ENCODE results near the gene MADD.
"Not testable (repeated sequence)": the region's sequence is repeated elsewhere in the genome, so short reads cannot be mapped to it uniquely, and the experiment has no call there.

MADD gene

DNA sequence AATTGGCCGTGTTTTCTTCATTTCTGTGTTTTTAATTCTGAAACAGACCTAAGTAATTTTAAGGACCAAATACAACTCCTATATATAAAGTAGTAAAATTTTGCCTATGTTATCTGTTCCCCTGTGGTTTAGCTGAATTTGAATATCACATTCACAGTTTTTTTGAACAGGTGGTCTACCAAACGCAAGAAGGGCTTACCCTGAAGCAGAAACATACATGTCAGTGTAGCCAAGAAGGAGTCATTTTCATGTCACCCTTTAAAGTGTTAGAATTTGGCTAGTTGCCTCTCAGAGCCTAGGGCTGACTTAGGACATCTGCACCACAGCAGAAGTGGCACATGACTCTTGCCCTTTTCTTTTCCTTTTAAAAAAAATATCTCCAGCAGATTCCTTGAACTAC lies 48.2 kb downstream of the MADD start:
- no peak for DNase-seq (ENCODE audit: low spot score)

DNA sequence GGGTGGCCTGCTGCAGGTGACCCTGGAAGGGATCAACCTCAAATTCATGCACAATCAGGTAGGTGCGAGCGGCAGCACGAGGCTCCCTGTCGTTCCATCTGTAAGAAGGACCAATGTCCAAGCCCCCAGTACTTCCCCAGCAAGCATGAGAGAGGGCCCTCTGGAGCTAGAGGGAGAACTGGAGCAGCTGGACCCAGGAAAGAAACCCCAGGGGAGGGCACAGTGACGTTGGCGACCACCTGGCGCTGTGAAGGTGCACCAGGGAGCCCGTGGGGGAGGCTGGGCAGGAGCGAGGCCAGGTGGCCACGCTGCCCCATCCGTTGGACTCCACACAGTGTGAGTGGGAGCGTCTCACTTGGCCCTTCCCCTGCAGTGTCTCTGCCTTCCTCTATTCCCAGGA lies 54.6 kb downstream of the MADD start:
- no peak for DNase-seq (ENCODE audit: low spot score)

DNA sequence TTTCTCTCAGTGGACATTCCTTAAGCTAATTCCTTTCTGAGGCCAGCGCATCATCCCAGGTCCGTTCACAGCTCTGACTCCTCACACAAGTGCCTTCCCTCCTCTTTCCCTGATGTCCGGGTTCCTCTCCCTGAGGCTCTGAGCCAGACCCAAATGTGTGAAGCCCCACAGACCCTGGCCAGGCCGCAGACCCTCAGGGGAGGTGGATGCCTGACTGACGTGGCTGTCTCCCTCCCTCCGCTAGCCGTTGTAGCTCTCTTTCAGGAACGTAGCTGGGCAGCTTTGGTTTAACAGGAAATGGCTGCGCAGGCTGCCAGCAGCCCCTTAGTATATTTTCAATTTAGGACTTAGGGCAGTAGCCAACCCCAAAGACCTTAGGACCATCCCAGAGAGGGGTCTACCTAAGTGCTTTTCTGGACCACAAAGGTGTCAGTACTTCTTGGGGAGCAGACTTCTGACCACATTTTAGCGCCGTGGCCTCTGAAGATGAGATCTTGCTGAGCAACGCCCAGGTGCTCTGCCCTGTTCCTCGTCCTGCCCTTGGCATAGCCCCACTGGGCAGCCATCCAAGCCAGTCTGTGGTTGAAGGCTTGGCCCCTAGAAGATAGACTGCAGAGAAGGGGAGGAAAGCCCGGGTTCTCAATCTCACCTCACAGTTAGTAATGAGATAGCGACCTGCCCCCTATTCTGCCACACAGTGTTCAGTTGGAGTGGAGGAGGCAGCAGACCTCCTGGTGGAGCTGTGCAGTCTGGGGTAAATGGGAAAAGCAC lies 55.5 kb downstream of the MADD start:
- no peak for DNase-seq (ENCODE audit: low spot score)

DNA sequence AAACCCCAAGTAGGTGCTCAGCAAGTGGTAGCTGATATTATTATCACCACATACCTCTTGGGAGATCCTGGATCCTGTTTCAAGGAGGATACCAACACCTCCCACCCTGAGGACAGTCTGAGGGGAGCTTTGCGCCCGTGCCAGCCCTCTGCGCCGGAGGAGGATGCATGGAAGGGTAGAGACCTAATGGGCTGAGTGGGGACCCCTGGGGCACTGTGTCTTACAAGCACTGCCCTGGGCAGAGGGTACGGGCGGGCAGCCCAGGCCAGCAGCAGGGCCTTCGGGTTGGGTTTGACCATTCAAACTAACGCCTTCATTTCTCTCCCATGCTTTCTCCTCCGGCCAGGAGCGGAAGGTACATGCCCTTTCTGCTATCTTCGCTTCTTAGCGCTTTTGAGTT lies 56.3 kb downstream of the MADD start:
- no peak for DNase-seq (ENCODE audit: low spot score)

DNA sequence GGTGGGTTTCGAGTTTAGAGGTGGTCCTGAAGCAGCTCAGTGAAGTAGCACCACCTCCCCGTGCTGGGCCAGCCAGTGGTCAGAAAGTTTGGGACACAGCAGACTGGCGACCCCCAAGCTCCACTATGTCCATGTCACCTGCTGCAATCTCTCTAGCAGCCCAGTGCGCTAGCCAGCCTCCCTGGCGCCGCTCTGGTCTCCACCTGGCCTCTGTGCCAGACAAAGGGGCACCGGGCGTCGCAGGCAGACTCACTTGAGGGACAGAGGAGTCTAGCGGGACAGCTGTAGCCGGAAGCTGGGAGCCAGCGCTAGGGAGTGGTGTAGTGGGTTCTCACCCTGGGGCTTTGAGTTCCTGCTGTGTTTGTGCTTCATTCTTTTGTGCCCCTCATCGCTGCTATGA lies 57.1 kb downstream of the MADD start:
- no peak for DNase-seq (ENCODE audit: low spot score)

DNA sequence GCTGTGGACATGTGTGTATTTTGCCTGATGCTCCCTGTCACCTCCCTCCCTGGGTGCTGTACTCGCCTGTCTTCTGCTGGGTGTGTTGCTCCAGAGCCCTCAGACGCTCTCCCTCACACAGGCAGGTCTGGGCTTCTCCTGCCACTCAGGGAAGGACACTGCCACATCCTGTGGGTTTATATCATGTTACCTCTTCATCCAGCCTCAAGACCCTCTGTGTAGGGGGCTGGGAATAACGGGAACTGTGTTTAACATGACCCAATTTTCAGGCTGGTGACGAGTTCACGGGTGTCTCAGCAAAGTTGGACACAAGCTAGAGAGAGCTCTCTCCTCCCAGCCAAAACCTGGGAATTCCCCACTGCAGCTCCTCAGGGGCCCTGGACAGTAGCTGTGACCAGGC lies 58.0 kb downstream of the MADD start:
- no peak for DNase-seq (ENCODE audit: low spot score)

DNA sequence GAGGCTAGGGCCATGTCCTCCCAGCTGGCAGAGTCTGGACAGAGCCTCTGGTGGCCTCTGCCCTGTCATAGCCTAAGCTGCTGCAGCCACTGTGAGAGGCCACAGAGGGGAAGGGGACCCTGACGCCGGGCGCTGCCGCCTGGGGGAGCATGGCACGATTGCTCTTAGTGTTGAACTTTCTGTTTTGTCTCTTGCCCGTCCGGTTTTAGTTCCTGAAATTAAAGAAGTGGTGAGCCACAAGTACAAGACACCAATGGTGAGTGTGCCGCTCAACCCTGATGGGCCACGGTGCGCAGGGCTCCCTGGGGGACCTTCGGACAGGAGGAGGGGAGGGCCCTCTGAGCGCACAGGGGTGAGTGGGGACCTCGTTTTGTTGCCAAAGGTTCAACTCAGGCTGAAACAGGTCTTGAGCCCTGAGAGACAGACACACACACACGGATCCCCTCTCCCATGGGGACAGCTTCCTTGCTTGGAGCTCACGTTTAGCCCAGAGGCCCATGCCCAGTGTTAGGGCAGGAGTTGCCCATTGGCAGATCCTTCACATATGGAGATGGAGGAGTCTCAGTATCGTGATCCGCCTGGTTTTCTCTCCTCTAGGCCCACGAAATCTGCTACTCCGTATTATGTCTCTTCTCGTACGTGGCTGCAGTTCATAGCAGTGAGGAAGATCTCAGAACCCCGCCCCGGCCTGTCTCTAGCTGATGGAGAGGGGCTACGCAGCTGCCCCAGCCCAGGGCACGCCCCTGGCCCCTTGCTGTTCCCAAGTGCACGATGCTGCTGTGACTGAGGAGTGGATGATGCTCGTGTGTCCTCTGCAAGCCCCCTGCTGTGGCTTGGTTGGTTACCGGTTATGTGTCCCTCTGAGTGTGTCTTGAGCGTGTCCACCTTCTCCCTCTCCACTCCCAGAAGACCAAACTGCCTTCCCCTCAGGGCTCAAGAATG lies 58.8 kb downstream of the MADD start:
- DNase-seq (ENCODE audit: low spot score), result peak; percentile 40

DNA sequence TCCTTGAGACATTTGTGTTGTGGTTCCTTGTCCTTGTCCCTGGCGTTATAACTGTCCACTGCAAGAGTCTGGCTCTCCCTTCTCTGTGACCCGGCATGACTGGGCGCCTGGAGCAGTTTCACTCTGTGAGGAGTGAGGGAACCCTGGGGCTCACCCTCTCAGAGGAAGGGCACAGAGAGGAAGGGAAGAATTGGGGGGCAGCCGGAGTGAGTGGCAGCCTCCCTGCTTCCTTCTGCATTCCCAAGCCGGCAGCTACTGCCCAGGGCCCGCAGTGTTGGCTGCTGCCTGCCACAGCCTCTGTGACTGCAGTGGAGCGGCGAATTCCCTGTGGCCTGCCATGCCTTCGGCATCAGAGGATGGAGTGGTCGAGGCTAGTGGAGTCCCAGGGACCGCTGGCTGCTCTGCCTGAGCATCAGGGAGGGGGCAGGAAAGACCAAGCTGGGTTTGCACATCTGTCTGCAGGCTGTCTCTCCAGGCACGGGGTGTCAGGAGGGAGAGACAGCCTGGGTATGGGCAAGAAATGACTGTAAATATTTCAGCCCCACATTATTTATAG lies 59.6 kb downstream of the MADD start:
- DNase-seq (ENCODE audit: low spot score), result no peak

DNA sequence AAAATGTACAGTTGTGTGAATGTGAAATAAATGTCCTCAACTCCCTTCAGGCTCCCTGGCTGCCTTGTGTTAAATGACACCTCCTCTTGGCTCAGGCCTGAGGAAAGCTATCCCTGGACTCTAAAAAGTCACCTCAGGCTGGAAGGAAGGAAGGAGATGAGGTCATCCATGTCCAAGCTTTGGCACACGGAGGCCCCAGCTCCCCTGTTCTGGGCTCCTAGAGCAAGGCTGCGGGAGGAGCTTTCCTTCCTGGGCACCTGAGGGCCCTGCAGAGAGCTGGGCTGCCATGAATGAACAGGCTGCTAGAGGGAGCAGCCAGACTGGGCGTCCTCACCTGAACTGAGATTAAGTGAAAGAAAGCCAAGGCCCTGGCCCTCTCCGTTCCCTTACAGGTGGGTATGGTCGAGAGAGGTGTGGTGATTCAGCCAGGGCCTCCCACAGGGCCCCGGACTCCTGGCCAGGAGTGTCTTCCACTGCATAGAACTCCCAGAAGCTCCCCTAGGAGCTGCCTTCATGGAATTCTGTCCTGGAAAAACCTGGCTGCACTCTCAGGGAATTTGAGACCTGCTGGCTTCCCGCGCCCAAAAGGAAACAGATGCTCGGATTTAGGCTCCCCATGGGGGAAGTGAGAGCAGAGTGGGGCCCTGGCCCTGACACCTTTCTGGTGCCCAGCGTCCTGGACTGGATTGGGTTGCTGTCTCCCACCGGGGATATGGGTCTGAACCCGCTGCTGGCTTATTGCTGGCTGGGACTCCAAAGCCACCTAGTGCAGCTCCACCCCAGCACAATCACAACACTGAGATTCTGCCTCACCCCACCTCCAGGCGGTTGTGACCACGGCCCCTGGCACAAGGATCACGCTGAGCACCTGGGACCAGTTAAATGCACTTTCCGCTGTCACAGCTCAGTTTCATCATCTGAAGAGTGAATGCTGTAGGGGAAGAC lies 60.3 kb downstream of the MADD start:
- peak; percentile 5 for DNase-seq (ENCODE audit: low spot score)

DNA sequence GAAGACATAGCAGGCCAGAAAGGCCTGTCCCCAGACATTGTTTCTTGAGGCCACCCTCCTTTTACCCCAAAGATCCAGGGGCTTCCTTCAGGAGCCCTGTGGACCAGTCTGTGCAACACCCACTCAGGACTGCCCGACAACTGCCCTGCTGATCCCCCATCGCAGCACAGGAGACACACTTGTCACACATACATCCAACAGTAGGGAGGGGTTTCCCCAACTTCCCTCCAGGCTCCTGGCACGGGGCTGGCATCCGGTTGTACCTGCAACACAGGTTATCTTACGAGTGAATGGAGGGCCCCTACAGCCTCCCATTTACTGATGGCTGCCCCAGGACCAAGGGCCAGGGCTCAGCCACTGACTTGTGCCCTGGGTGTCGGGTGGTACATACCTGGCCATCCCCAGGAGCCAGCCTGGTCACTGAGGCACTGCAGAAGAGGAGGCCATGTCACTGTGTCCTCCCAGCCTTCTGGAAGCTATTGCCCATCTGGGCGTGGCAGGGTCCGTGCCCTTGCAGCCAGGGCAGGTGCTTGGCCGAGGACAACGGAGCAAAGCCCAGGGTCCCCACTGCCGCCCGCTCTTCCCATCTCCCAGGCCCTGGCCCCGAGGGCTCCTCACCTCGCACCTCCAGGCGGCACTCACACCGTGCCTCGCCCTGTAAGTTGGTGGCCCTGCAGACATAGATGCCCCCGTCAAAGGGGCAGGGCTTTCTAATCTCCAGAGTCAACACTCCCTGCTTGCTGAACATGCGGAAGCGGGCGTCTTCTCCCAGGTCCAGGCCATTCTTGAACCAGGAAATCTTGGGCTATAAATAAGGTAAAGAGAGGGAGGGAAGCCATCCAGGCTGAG lies 61.7 kb downstream of the MADD start:
- DNase-seq (ENCODE audit: low spot score), result no peak

DNA sequence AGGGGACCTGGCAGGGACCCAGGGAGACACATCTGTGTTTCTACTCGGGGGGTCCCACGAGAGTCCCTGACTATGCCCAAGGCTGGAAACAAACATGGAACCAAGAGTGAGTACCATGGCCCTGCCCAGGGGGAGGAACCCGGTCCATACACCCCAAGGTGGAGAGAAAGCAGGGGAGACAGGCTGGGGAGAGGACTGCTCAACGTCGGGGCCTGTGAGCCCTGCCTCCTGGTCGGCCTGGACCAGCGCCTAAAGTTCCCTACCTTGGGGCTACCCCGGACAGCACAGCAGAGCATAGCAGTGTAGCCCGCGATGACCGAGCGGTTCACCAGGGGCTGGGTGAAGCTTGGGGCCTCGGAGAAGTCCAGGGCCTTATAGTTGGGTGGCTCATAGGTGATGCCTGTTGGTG lies 62.4 kb downstream of the MADD start:
- no peak for DNase-seq (ENCODE audit: low spot score)

DNA sequence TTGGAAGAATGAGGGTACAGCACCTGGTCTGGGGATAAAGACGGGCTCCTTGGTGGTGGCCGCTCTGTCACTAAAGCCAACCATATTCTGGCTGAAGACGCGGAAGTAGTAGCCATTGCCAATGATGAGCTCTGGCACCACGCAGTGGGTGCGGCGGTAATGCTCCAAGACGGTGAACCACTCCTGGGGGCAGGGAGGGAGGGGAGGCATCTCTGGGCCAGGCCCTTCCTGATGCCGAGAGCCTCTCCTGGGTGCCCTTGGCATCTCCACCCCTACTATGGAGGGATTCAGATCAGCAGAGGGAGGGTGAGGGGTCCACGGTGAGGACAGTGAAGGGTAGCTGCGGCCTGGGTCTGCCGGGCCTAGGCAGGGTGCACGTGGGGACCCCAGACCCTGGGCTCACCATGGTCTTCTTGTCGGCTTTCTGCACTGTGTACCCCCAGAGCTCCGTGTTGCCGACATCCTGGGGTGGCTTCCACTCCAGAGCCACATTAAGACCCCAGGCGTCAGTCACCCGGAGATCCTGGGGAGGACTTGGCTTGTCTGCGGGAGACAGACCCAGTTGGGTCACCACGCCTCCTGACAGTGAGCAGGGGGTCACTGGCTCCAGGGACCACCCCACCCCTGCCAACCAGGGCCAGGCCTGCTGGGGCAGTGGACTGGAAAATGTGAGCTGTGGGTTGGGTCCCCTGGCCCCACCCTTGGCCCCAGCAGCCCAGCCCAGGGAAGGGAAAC lies 63.0 kb downstream of the MADD start:
- no peak for DNase-seq (ENCODE audit: low spot score)

DNA sequence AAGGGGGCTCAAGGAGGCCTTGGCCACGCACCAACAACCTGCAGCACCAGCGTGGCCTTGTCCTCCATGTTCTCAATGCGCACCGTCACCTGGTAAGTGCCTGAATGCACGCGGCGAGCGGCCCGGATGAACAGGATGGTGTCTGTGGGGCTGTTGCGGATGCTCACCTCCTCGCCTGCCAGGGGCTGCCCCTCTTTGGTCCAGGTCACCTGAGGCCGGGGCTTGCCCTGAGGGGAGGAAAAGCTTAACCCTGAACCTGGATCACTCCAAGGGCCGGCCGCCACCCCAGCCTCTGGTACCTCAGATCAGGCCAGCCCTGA lies 63.6 kb downstream of the MADD start:
- DNase-seq (ENCODE audit: low spot score), result no peak

DNA sequence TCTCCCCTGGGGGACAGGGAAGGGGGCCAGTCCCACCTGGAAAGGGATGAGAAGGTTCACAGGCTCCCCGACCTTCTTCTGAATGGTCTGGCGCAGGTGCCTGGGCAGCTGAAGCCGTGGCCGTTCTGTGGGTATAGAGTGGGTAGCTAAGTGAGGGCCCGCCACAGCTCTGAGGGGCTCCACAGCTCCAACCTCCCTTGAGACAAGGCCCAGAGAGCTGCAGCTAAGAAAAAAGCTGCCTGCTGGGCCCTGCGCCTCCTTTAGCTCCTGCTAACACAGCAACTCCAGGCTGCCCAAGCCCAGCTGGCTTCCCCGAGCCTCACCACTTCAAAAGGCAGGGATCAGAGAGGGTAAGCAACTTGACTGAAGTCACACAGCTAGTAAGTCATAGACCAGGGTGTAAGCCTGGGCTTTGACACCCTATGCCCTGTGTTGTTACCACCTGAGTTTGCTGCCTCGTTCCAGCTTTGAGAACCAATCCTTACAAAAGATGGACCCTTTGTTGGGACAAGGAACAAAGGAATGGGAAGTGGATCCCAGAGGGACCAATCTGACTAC lies 64.0 kb downstream of the MADD start:
- DNase-seq (ENCODE audit: low spot score), result no peak

DNA sequence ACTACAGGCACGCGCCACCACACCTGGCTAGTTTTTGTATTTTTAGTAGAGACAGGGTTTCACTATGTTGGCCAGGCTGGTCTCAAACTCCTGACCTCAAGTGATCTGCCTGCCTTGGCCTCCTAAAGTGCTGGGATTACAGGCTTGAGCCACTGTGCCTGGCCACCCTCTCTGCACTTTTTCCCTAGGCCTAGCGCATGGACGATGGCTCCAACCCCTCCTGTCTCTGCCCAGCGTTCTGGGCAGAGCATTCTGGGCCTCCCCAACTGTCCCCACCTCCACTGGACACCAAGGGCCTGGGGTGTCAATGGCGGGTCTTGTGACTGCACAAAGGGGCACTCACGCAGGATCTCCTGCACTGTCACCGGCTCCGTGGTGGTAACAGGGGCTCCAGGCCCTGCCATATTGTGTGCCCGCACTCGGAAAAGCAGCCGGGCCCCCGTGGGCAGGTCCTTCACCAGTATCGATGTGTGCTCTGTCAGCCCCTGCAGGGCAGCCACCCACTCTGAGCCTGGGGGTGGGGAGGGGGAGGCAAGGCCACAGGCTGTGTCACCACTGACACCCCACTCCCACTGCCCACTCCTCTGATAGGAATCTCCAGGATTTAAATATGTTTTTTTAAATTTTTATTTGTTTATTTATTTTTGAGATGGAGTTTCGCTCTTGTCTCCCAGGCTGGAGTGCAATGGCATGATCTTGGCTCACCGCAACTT lies 64.9 kb downstream of the MADD start:
- not testable (repeated sequence) for DNase-seq (ENCODE audit: low spot score)

DNA sequence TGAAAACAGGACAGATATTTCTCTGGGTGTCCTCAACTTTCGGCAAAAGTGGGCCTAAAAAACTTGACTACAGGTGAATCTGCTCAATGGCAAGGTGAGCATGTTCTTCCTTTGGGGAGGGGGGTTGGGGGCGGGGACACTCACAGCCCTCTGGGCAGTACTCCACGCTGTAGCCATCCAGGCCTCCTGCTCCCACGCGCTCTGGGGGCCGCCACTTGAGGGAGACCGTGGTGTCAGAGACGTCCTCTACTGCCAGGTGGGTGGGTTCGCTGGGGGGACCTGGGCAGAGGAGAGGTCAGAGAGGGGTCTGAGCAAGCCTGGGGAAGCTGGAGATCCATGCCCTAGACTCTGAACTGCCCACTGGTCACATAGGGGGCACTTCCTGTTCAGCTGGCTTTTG lies 65.8 kb downstream of the MADD start:
- no peak for DNase-seq (ENCODE audit: low spot score)

DNA sequence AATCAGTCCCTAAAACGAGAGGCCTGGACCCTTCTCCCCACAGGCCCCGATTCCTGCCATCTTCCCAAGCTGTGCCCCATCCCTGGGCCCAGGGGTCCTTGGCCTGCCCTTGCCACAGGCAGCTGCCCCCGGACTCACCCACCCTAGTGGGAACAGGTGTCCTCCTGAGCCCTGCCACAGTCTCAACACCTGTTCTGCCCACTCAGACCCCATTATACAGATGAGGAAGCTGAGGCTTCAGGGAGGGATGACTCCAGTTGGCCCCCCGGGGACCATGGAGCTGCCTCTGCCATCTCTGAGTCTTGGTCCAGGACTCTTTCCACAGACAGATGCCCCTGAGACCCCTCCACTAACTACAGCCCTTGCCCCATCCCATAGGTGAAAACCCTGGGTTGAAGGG lies 66.7 kb downstream of the MADD start:
- no peak for DNase-seq (ENCODE audit: low spot score)

DNA sequence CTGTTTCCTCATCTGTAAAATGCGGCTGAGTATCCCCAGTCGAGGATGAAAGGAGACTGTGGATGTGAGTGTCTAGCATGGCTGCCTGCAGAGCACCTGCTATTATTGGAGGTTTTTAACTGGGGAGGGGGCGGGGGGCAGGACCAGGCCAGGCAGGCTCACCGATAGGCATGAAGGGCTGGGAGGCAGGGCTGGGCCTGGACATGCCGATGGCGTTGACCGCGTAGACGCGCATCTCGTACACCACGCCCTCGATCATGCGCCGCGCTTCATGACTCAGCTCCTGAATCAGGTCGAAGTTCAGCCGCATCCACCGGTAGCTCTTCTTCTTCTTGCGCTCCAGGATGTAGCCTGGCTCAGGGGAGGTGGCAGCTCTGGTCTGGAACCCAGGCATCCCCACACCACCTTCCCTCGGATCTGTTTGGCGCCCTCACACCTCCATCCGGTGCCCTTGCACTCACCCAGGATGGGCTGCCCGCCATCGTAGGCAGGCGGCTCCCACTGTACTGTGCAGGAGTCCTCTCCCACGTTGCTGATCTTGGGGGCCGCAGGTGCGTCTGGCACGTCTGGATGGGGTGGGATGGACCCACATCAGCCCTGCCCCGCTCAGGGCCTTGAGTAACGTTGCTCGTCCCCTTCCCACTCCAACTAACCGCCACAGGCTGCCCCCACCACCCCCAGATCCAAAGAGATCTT lies 67.4 kb downstream of the MADD start:
- DNase-seq (ENCODE audit: low spot score), result no peak

All from pons (tissue), 1 donor.